NCI-H1417 (cell line): Measurements from ENCODE around the gene GOLGA6B.
"Not testable (repeated sequence)": the region's sequence is repeated elsewhere in the genome, so short reads cannot be mapped to it uniquely, and the experiment has no call there.

Source experiments
- DNase-seq, 3 experiments: peaks; one replicate each; lab custom pipeline; 2025; lab: John Stamatoyannopoulos, UW

GOLGA6B gene

GRCh38 chr15:72669803-72670202 lies 15.3 kb downstream of the GOLGA6B start:
- not testable (repeated sequence) for DNase-seq

GRCh38 chr15:72670656-72671352 lies 16.3 kb downstream of the GOLGA6B start:
- DNase-seq = not testable (repeated sequence)

GRCh38 chr15:72671525-72671924 lies 17.0 kb downstream of the GOLGA6B start:
- DNase-seq = no peak

- DNase-seq = no peak
These were observed 22.3 kb downstream of the GOLGA6B start for GRCh38 chr15:72676838-72677237.

GRCh38 chr15:72680931-72681330 lies 26.4 kb downstream of the GOLGA6B start:
- DNase-seq = no peak

GRCh38 chr15:72682772-72683171 lies 28.3 kb downstream of the GOLGA6B start:
- no peak for DNase-seq

- DNase-seq = no peak
These were observed 30.9 kb downstream of the GOLGA6B start for GRCh38 chr15:72685301-72685924.

GRCh38 chr15:72685925-72686794 lies 31.7 kb downstream of the GOLGA6B start, which contains the start of the genes BBS4 and HIGD2B:
BBS4 (plus strand) TSS chr15:72686207; CDS start chr15:72686228, 21 bp downstream.
HIGD2B (minus strand) TSS chr15:72686182; CDS start chr15:72676374, 9,808 bp downstream.
- DNase-seq = no peak

- DNase-seq = no peak
These were observed 34.2 kb downstream of the GOLGA6B start for GRCh38 chr15:72688697-72689096.

GRCh38 chr15:72690938-72691337 lies 36.4 kb downstream of the GOLGA6B start:
- DNase-seq = no peak

GRCh38 chr15:72698938-72699337 lies 44.4 kb downstream of the GOLGA6B start:
- no peak for DNase-seq

GRCh38 chr15:72700076-72700475 lies 45.6 kb downstream of the GOLGA6B start:
- no peak for DNase-seq

- DNase-seq = no peak
These were observed 51.8 kb downstream of the GOLGA6B start for GRCh38 chr15:72706266-72706665.

GRCh38 chr15:72708551-72709303 lies 54.2 kb downstream of the GOLGA6B start:
- DNase-seq = not testable (repeated sequence)
